HEK293 (cell line): Measurements from ENCODE around the gene SPOCK3.

Source experiments
- ZNF121 ChIP-seq: fragments of 450-650 bp; formaldehyde crosslinking; IDR thresholded peaks from 2 replicates; pipeline ENCODE4 v1.5.1; 2016; ENCODE audit warnings: missing biosample characterization, missing genetic modification characterization
- ZNF223 ChIP-seq: fragments of 450-650 bp; formaldehyde crosslinking; IDR thresholded peaks from 2 replicates; pipeline ENCODE4 v1.5.1; 2016; ENCODE audit warnings: missing biosample characterization, missing genetic modification characterization

- TF ChIP-seq ZNF121 (tag by site-specific recombination) (no peak), ZNF223 (tag by site-specific recombination) (no peak)
Observed at GRCh38 chr4:166687828-166688227, 546.5 kb downstream of the SPOCK3 start.
